Measurements from ENCODE around the gene SLC9A8. TPM values are rescaled to one million over a fixed set of nuclear protein-coding genes. Genes with fewer than 3 reads are reported as not detected.
"Not testable (repeated sequence)": the region's sequence is repeated elsewhere in the genome, so short reads cannot be mapped to it uniquely, and the experiment has no call there.

The SLC9A8 gene
- total RNA-seq, 1 experiment from 2014 or later: 7.5 TPM

GRCh38 chr20:49859807-49860206, 47.2 kb downstream of the SLC9A8 start:
- no peaks in the 10 kb centered on the region for H3K4me1 ChIP-seq (ENCODE audit: insufficient read depth, low read length)
- no peak overlapping the region; a peak in 1 of 7 replicates for H3K27ac Mint-ChIP-seq
- no peaks in the 10 kb centered on the region; the same call in 1 of the 2 replicates for H3K27me3 Mint-ChIP-seq (ENCODE audit: low read depth)
- H3K23ac ChIP-seq (ENCODE audit: insufficient read length, low read depth, low read length): no peak overlapping the region
- no peak overlapping the region for H2BK12ac ChIP-seq (ENCODE audit: insufficient read length, low read depth, low read length)
- H3K18ac ChIP-seq (ENCODE audit: insufficient read length, low read depth, low read length): no peak overlapping the region
- no peak overlapping the region for H3K9ac ChIP-seq (ENCODE audit: extremely low read depth, insufficient read length, low read length)
- no peak overlapping the region for H3T11ph ChIP-seq (ENCODE audit: low read length)
- no peak overlapping the region for H2BK15ac ChIP-seq (ENCODE audit: low read depth, low read length)
- H3K79me1 ChIP-seq (ENCODE audit: insufficient read depth, low read depth, low read length, poor library complexity, severe bottlenecking): no peaks in the 10 kb centered on the region
- H2BK20ac ChIP-seq (ENCODE audit: low read depth, low read length, poor library complexity, severe bottlenecking): no peak overlapping the region
- H3K4me2 ChIP-seq (ENCODE audit: insufficient read depth, insufficient read length, low read length): no peak overlapping the region
- no peak overlapping the region for H2AFZ ChIP-seq (ENCODE audit: low read length)
- H3K56ac ChIP-seq (ENCODE audit: insufficient read length, low read depth, low read length): no peak overlapping the region
- no peak overlapping the region for H3K4me3 Mint-ChIP-seq
- H3K4me1 Mint-ChIP-seq: peaks cover 13% of the 10 kb centered on the region in 2 experiments
- no peaks in the 10 kb centered on the region for H3K23me2 ChIP-seq (ENCODE audit: insufficient read length, low read depth, low read length, poor library complexity, severe bottlenecking)
- no peaks in the 10 kb centered on the region for H4K20me1 ChIP-seq (ENCODE audit: control insufficient read depth, insufficient read depth, insufficient read length)
- peaks cover 0 to 11% (median 6%) of the 10 kb centered on the region in 3 experiments; a peak in 5 of 7 replicates for H3K36me3 Mint-ChIP-seq (ENCODE audit: insufficient read depth in 1 of 3, low read depth in 3 of 3)
- no peak overlapping the region for H2BK5ac ChIP-seq (ENCODE audit: insufficient read length, low read length)
- H4K91ac ChIP-seq (ENCODE audit: insufficient read length, low read depth, low read length): no peak overlapping the region
- no peak for TF ChIP-seq CTCF (conservative IDR thresholded peaks at IDR 0.05)
- no peak overlapping the region for H3K4ac ChIP-seq (ENCODE audit: low read depth, low read length)
- no peak for DNase-seq
- no peaks in the 10 kb centered on the region for H3K27me3 ChIP-seq (ENCODE audit: insufficient read depth, low read length)
- no peak overlapping the region for H4K5ac ChIP-seq (ENCODE audit: insufficient read length, low read depth, low read length)
- no peak overlapping the region for H2AK5ac ChIP-seq (ENCODE audit: insufficient read length, low read length)
- H3K9me3 ChIP-seq (ENCODE audit: control insufficient read depth, low read depth, low read length): no peaks in the 10 kb centered on the region
- no peak overlapping the region for H2BK120ac ChIP-seq (ENCODE audit: low read depth, low read length, poor library complexity, severe bottlenecking)
- H3K27ac ChIP-seq (ENCODE audit: insufficient read length, low read depth, low read length): no peak overlapping the region
- no peaks in the 10 kb centered on the region for H3K79me2 ChIP-seq (ENCODE audit: insufficient read depth, low read length)
- no peaks in the 10 kb centered on the region for H3K9me3 Mint-ChIP-seq
- no peak overlapping the region for H3K14ac ChIP-seq (ENCODE audit: insufficient read depth, low read length)
- no peak overlapping the region for H4K8ac ChIP-seq (replicated peaks; ENCODE audit: insufficient read length, low read depth, low read length)

DNA sequence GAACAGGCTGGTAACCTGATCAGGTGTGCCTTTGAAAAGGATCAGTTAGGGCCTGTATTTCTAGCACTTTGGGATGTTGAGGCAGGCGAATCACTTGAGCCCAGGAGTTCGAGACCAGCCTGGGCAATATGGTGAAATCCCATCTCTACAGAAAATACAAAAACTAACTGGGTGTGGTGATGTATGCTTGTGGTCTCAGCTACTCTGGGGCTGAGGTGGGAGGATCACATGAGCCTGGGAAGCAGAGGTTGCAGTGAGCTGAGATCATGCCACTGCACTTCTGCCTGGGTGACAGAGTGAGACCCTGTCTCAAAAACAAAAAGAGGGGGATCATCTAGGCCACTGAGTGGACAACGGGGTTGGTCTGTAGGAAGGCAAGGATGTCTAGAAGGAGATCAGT, 48.6 kb downstream of the SLC9A8 start:
- not testable (repeated sequence) for H2BK5ac ChIP-seq (ENCODE audit: insufficient read length, low read length); H3K79me1 ChIP-seq (ENCODE audit: insufficient read depth, low read depth, low read length, poor library complexity, severe bottlenecking); H4K91ac ChIP-seq (ENCODE audit: insufficient read length, low read depth, low read length); H3K9me3 ChIP-seq (ENCODE audit: control insufficient read depth, low read depth, low read length); H2BK120ac ChIP-seq (ENCODE audit: low read depth, low read length, poor library complexity, severe bottlenecking); H3K56ac ChIP-seq (ENCODE audit: insufficient read length, low read depth, low read length); H4K8ac ChIP-seq (replicated peaks; ENCODE audit: insufficient read length, low read depth, low read length); H2BK12ac ChIP-seq (ENCODE audit: insufficient read length, low read depth, low read length); H4K20me1 ChIP-seq (ENCODE audit: control insufficient read depth, insufficient read depth, insufficient read length); H3K79me2 ChIP-seq (ENCODE audit: insufficient read depth, low read length); H3K9ac ChIP-seq (ENCODE audit: extremely low read depth, insufficient read length, low read length); H3K4me1 ChIP-seq (ENCODE audit: insufficient read depth, low read length); H3K14ac ChIP-seq (ENCODE audit: insufficient read depth, low read length); H3T11ph ChIP-seq (ENCODE audit: low read length); H3K27ac ChIP-seq (ENCODE audit: insufficient read length, low read depth, low read length); H2BK15ac ChIP-seq (ENCODE audit: low read depth, low read length); H3K23me2 ChIP-seq (ENCODE audit: insufficient read length, low read depth, low read length, poor library complexity, severe bottlenecking); H3K9me3 Mint-ChIP-seq; H3K4ac ChIP-seq (ENCODE audit: low read depth, low read length); H3K27me3 ChIP-seq (ENCODE audit: insufficient read depth, low read length); H3K27me3 Mint-ChIP-seq (ENCODE audit: low read depth); H3K4me2 ChIP-seq (ENCODE audit: insufficient read depth, insufficient read length, low read length); H2AFZ ChIP-seq (ENCODE audit: low read length); H4K5ac ChIP-seq (ENCODE audit: insufficient read length, low read depth, low read length); H2AK5ac ChIP-seq (ENCODE audit: insufficient read length, low read length); H3K4me3 Mint-ChIP-seq; H2BK20ac ChIP-seq (ENCODE audit: low read depth, low read length, poor library complexity, severe bottlenecking); H3K18ac ChIP-seq (ENCODE audit: insufficient read length, low read depth, low read length); H3K23ac ChIP-seq (ENCODE audit: insufficient read length, low read depth, low read length); DNase-seq; H3K36me3 Mint-ChIP-seq (ENCODE audit: insufficient read depth in 1 of 3, low read depth in 3 of 3)
- WGBS (ENCODE audit: extremely low coverage, insufficient read length, low lambda C conversion rate): no CpG with 5 or more reads among the region's 3 CpGs
- Mint-ChIP-seq H3K27ac (peak overlapping the region in 2 of 3 experiments; percentile 15 to 79; a peak in 3 of 7 replicates), H3K4me1 (peaks cover 13% of the 10 kb centered on the region in 2 experiments)

Data from H9 (cell line).